ENCODE measurements around the gene KRT3. TPM values are rescaled to one million over a fixed set of nuclear protein-coding genes. Genes with fewer than 3 reads are reported as not detected.

KRT3 gene
- total RNA-seq, 1 experiment from 2014 or later = not detected

DNA sequence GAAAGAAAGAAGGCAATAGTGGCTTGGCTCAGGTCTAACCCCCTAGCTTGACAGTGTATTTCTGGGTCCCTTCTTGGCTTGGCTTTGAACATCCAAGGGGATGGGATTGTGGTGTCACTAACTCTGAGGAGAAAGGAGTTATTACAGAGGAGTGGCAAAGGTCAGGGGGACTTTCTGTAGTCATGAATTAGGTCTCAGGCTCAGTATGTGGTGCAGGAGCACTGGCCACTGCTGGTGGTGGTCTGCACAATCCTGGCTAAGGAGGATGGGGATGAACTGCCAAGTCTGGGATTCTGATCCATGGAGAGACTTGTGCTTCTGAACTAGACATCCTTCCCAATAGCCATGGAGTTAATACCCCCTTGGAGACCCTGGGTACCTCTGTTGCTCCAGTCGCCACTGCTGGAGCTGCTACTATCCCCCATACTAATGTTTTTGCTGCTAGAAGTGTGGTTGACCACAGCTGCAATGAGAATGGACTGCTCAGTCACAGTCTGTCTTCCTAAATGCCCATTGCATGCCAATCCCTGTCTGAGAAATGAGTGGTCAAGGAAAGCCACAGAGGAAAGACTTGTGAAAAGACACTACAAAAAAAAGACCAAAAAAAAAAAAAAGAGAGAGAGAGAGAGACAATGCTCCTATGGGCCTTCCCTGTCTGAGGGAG, 51.3 kb downstream of the KRT3 start:
- in situ Hi-C loops (cut with HindIII; ENCODE audit: low pct_unique_long_range_greater_than_20kb, low sequenced_read_pairs) = no loop called here
- Histone ChIP-seq H3K27ac (ENCODE audit: low read length) (no peak overlapping the region), H3K9me3 (ENCODE audit: control insufficient read depth, insufficient read depth, low read depth, low read length) (no peaks in the 10 kb centered on the region), H3K4me1 (ENCODE audit: control insufficient read depth, insufficient read depth, low read length) (no peaks in the 10 kb centered on the region), H3K4me3 (ENCODE audit: low read depth in 2 of 2, low read length in 2 of 2) (no peak overlapping the region), H3K36me3 (ENCODE audit: control insufficient read depth, insufficient read depth, low read length) (no peaks in the 10 kb centered on the region), H3K27me3 (ENCODE audit: control insufficient read depth, insufficient read depth, low read length) (peaks cover 9% of the 10 kb centered on the region; the same call in 1 of the 2 replicates)
- CTCF ChIA-PET = no interaction called here
- intact Hi-C loops (cut with micrococcal nuclease; ENCODE audit: unreplicated experiment) = no loop called here
- no TSS peak for BruUV-seq (replicated peaks)
- no peak for TF ChIP-seq SIN3A (IDR thresholded peaks at IDR 0.05; ENCODE audit: borderline replicate concordance, insufficient read depth, low read depth, low read length)
- TF ChIP-seq, protein P1, sequence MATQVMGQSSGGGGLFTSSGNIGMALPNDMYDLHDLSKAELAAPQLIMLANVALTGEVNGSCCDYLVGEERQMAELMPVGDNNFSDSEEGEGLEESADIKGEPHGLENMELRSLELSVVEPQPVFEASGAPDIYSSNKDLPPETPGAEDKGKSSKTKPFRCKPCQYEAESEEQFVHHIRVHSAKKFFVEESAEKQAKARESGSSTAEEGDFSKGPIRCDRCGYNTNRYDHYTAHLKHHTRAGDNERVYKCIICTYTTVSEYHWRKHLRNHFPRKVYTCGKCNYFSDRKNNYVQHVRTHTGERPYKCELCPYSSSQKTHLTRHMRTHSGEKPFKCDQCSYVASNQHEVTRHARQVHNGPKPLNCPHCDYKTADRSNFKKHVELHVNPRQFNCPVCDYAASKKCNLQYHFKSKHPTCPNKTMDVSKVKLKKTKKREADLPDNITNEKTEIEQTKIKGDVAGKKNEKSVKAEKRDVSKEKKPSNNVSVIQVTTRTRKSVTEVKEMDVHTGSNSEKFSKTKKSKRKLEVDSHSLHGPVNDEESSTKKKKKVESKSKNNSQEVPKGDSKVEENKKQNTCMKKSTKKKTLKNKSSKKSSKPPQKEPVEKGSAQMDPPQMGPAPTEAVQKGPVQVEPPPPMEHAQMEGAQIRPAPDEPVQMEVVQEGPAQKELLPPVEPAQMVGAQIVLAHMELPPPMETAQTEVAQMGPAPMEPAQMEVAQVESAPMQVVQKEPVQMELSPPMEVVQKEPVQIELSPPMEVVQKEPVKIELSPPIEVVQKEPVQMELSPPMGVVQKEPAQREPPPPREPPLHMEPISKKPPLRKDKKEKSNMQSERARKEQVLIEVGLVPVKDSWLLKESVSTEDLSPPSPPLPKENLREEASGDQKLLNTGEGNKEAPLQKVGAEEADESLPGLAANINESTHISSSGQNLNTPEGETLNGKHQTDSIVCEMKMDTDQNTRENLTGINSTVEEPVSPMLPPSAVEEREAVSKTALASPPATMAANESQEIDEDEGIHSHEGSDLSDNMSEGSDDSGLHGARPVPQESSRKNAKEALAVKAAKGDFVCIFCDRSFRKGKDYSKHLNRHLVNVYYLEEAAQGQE (IDR thresholded peaks at IDR 0.05; ENCODE audit: insufficient read depth in 1 of 2, low read depth in 2 of 2, low read length in 1 of 2) = no peak
- no peak for TF ChIP-seq TCF7L2 (IDR thresholded peaks at IDR 0.05; ENCODE audit: low read depth, low read length)
- no peak for TF ChIP-seq POLR2AphosphoS5 (IDR thresholded peaks at IDR 0.05; ENCODE audit: low read depth, low read length)
- TF ChIP-seq CTCF (IDR thresholded peaks at IDR 0.05) = no peak
- DNase-seq (ENCODE audit: low read depth, low spot score) (no peak), ATAC-seq (no peak)
- POLR2A ChIA-PET = no interaction called here

DNA sequence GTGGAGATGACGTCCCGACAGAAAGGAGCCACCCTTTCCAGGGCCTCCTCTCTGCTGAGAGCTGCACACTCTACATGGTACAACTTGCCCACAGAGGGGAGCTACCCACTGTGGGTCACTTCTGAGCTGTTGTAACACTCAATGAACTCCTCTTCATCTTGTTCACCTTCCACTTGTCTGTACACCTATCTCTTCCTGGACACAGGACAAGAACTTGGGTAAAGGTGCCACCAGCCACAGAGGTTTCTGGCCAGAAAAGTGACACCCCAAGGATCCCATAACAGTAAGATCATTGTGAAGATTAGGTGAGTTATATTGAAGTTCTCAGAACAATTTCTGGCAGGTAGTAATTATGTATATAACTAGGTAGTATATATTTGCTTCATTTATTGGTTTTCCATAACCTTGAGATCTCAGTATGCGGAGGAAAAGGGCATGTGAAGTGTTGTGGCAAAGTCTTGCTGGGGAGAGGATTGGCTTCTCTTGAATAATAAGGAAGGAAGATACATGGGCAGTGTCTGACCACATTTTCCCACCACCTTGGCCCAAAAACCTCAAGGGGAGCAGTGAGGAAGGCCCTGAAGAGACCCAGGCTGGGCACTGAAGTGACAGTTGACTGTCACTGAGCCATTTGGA, 53.0 kb downstream of the KRT3 start:
- no TSS peak for BruUV-seq (replicated peaks)
- in situ Hi-C loops (cut with HindIII; ENCODE audit: low pct_unique_long_range_greater_than_20kb, low sequenced_read_pairs) (no loop called here), intact Hi-C loops (cut with micrococcal nuclease; ENCODE audit: unreplicated experiment) (no loop called here)
- Histone ChIP-seq H3K4me3 (ENCODE audit: low read depth in 2 of 2, low read length in 2 of 2) (no peak overlapping the region), H3K27me3 (ENCODE audit: control insufficient read depth, insufficient read depth, low read length) (peaks cover 9% of the 10 kb centered on the region; the same call in 1 of the 2 replicates), H3K9me3 (ENCODE audit: control insufficient read depth, insufficient read depth, low read depth, low read length) (no peaks in the 10 kb centered on the region), H3K36me3 (ENCODE audit: control insufficient read depth, insufficient read depth, low read length) (no peaks in the 10 kb centered on the region), H3K27ac (ENCODE audit: low read length) (no peak overlapping the region), H3K4me1 (ENCODE audit: control insufficient read depth, insufficient read depth, low read length) (no peaks in the 10 kb centered on the region)
- no peak for TF ChIP-seq TCF7L2 (IDR thresholded peaks at IDR 0.05; ENCODE audit: low read depth, low read length)
- no peak for TF ChIP-seq SIN3A (IDR thresholded peaks at IDR 0.05; ENCODE audit: borderline replicate concordance, insufficient read depth, low read depth, low read length)
- no peak for TF ChIP-seq POLR2AphosphoS5 (IDR thresholded peaks at IDR 0.05; ENCODE audit: low read depth, low read length)
- TF ChIP-seq, protein P1 (IDR thresholded peaks at IDR 0.05; ENCODE audit: insufficient read depth in 1 of 2, low read depth in 2 of 2, low read length in 1 of 2) = no peak
- TF ChIP-seq CTCF (IDR thresholded peaks at IDR 0.05) = no peak; the same call in 1 of the 2 replicates
- POLR2A ChIA-PET = no interaction called here
- DNase-seq (ENCODE audit: low read depth, low spot score) = no peak
- CTCF ChIA-PET = no interaction called here
- no peak for ATAC-seq

All from Panc1 (cell line).